H9 (cell line): ENCODE results near the gene UBN1. TPM values are rescaled to one million over a fixed set of nuclear protein-coding genes. Genes with fewer than 3 reads are reported as not detected.

Source experiments
- DNase-seq: peaks from one replicate; pipeline ENCODE4 v3.0.0-alpha.2; 2017
- H2AFZ ChIP-seq: one replicate; pipeline ENCODE4 v1.6.1; 2013; ENCODE audit warnings: mild to moderate bottlenecking, low read length, control low read depth, moderate library complexity
- H2AK5ac ChIP-seq: 2 replicates; pipeline ENCODE4 v1.6.1; 2013; ENCODE audit warnings: low read length, control low read depth, mixed read lengths; ENCODE audit not compliant: insufficient read length
- H2BK120ac ChIP-seq: one replicate; pipeline ENCODE4 v1.6.1; 2013; ENCODE audit warnings: low read depth, mild to moderate bottlenecking, low read length, control low read depth, inconsistent platforms; ENCODE audit not compliant: poor library complexity, severe bottlenecking
- H2BK12ac ChIP-seq: 2 replicates; pipeline ENCODE4 v1.6.1; 2013; ENCODE audit warnings: low read length, control low read depth, mixed read lengths, low read depth; ENCODE audit not compliant: insufficient read length
- H2BK15ac ChIP-seq: 2 replicates; pipeline ENCODE4 v1.6.1; 2013; ENCODE audit warnings: low read depth, low read length, control low read depth
- H2BK20ac ChIP-seq: one replicate; pipeline ENCODE4 v1.6.1; 2013; ENCODE audit warnings: low read depth, mild to moderate bottlenecking, low read length, control low read depth, inconsistent platforms; ENCODE audit not compliant: poor library complexity, severe bottlenecking
- H2BK5ac ChIP-seq: 2 replicates; pipeline ENCODE4 v1.6.1; 2013; ENCODE audit warnings: low read length, control low read depth, mixed read lengths; ENCODE audit not compliant: insufficient read length
- H3K14ac ChIP-seq: 2 replicates; pipeline ENCODE4 v1.6.1; 2013; ENCODE audit warnings: low read length, control low read depth; ENCODE audit not compliant: insufficient read depth
- H3K18ac ChIP-seq: 2 replicates; pipeline ENCODE4 v1.6.1; 2013; ENCODE audit warnings: low read depth, mild to moderate bottlenecking, mixed read lengths, low read length, control low read depth; ENCODE audit not compliant: insufficient read length
- H3K23ac ChIP-seq: 2 replicates; pipeline ENCODE4 v1.6.1; 2013; ENCODE audit warnings: low read length, control low read depth, mixed read lengths, low read depth; ENCODE audit not compliant: insufficient read length
- H3K23me2 ChIP-seq: 2 replicates; pipeline ENCODE4 v1.6.1; 2013; ENCODE audit warnings: low read depth, mild to moderate bottlenecking, mixed read lengths, low read length, control low read depth; ENCODE audit not compliant: insufficient read length, poor library complexity, severe bottlenecking
- H3K27ac ChIP-seq: 2 replicates; pipeline ENCODE4 v1.5.1; 2013; ENCODE audit warnings: low read length, control low read depth, mixed read lengths, low read depth; ENCODE audit not compliant: insufficient read length
- H3K27me3 ChIP-seq: 2 replicates; pipeline ENCODE4 v1.6.1; 2013; ENCODE audit warnings: low read length, control low read depth, inconsistent platforms; ENCODE audit not compliant: insufficient read depth
- H3K4ac ChIP-seq: 2 replicates; pipeline ENCODE4 v1.6.1; 2013; ENCODE audit warnings: low read depth, mild to moderate bottlenecking, control low read depth, inconsistent platforms, low read length, moderate library complexity
- H3K4me1 ChIP-seq: 2 replicates; pipeline ENCODE4 v1.6.1; 2013; ENCODE audit warnings: low read length, control low read depth, inconsistent platforms; ENCODE audit not compliant: insufficient read depth
- H3K4me2 ChIP-seq: 2 replicates; pipeline ENCODE4 v1.6.1; 2013; ENCODE audit warnings: low read length, control low read depth, mixed read lengths; ENCODE audit not compliant: insufficient read length, insufficient read depth
- H3K56ac ChIP-seq: 2 replicates; pipeline ENCODE4 v1.6.1; 2013; ENCODE audit warnings: low read depth, mild to moderate bottlenecking, mixed read lengths, low read length, control low read depth; ENCODE audit not compliant: insufficient read length
- H3K79me1 ChIP-seq: 2 replicates; pipeline ENCODE4 v1.6.1; 2013; ENCODE audit warnings: low read depth, mild to moderate bottlenecking, moderate library complexity, low read length, control low read depth, inconsistent platforms; ENCODE audit not compliant: insufficient read depth, poor library complexity, severe bottlenecking
- H3K79me2 ChIP-seq: 2 replicates; pipeline ENCODE4 v1.6.1; 2013; ENCODE audit warnings: low read length, control low read depth, inconsistent platforms; ENCODE audit not compliant: insufficient read depth
- H3K9ac ChIP-seq: 2 replicates; pipeline ENCODE4 v1.6.1; 2013; ENCODE audit warnings: low read length, control low read depth, mixed read lengths; ENCODE audit not compliant: insufficient read length; ENCODE audit errors: extremely low read depth
- H3K9me3 ChIP-seq: one replicate; pipeline ENCODE4 v1.6.1; 2013; ENCODE audit warnings: low read depth, low read length, inconsistent platforms; ENCODE audit not compliant: control insufficient read depth
- H3T11ph ChIP-seq: one replicate; pipeline ENCODE4 v1.6.1; 2013; ENCODE audit warnings: mild to moderate bottlenecking, low read length, control low read depth, inconsistent platforms
- H4K20me1 ChIP-seq: one replicate; pipeline ENCODE4 v1.6.1; 2013; ENCODE audit not compliant: control insufficient read depth, insufficient read length, insufficient read depth
- H4K5ac ChIP-seq: 2 replicates; pipeline ENCODE4 v1.6.1; 2013; ENCODE audit warnings: low read depth, mild to moderate bottlenecking, mixed read lengths, low read length, control low read depth; ENCODE audit not compliant: insufficient read length
- H4K8ac ChIP-seq: replicated peaks from 2 replicates; pipeline ENCODE4 v1.6.1; 2013; ENCODE audit warnings: low read length, control low read depth, mixed read lengths, low read depth; ENCODE audit not compliant: insufficient read length
- H4K91ac ChIP-seq: 2 replicates; pipeline ENCODE4 v1.6.1; 2013; ENCODE audit warnings: low read depth, mild to moderate bottlenecking, moderate library complexity, mixed read lengths, low read length, control low read depth; ENCODE audit not compliant: insufficient read length
- H3K27ac Mint-ChIP-seq, 3 experiments: 2 replicates in 2 of 3; 3 replicates in 1 of 3; pipeline ENCODE4 v1.8.0; 2020 to 2021; ENCODE audit warnings: mixed read lengths in 3 of 3, mild to moderate bottlenecking in 1 of 3, moderate library complexity in 1 of 3
- H3K27me3 Mint-ChIP-seq: 2 replicates; pipeline ENCODE4 v1.8.0; 2021; ENCODE audit warnings: low read depth, mild to moderate bottlenecking, moderate library complexity, mixed read lengths
- H3K36me3 Mint-ChIP-seq, 3 experiments: 2 replicates in 2 of 3; 3 replicates in 1 of 3; pipeline ENCODE4 v1.8.0; 2020 to 2021; ENCODE audit warnings: low read depth in 3 of 3, mixed read lengths in 3 of 3; ENCODE audit not compliant: insufficient read depth in 1 of 3
- H3K4me1 Mint-ChIP-seq, 2 experiments: 2 replicates each; pipeline ENCODE4 v1.8.0; 2020; ENCODE audit warnings: mixed read lengths in 2 of 2
- H3K4me3 Mint-ChIP-seq, 2 experiments: 2 replicates in 1 of 2; 3 replicates in 1 of 2; pipeline ENCODE4 v1.8.0; 2020 to 2021; ENCODE audit warnings: mild to moderate bottlenecking in 2 of 2, mixed read lengths in 2 of 2, moderate library complexity in 1 of 2
- H3K9me3 Mint-ChIP-seq, 2 experiments: 2 replicates in 1 of 2; 3 replicates in 1 of 2; pipeline ENCODE4 v1.8.0; 2020; ENCODE audit warnings: mild to moderate bottlenecking in 2 of 2, mixed read lengths in 2 of 2, moderate library complexity in 1 of 2
- CTCF ChIP-seq: fragments of 200-600 bp; sonication (generic); conservative IDR thresholded peaks from 3 replicates; pipeline ENCODE4 v1.8.0; 2021; ENCODE audit warnings: antibody characterized with exemption, mild to moderate bottlenecking
- WGBS: extraction: QIAGEN DNeasy Blood & Tissue Kit; methylation state at CpG from one replicate; pipeline ENCODE4 v1.1.7; 2013; ENCODE audit warnings: missing lambda C conversion rate, low lambda C conversion rate, mixed read lengths; ENCODE audit not compliant: insufficient read length; ENCODE audit errors: extremely low coverage; 5-methylcytosine and 5-hydroxymethylcytosine counted together
- total RNA-seq: library from RNA; stranded (reverse); gene quantifications from 2 replicates; pipeline ENCODE4 v1.2.1, GENCODE V29; 2021

The UBN1 gene
- total RNA-seq, 1 experiment from 2014 or later = 55.2 TPM

GRCh38 chr16:4831616-4832015 is 15.7 kb upstream of the UBN1 start:
- H3K79me2 ChIP-seq = peaks cover 3% of the 10 kb centered on the region; the same call in 1 of the 2 replicates
- H3K23ac ChIP-seq = no peak overlapping the region
- no peak for TF ChIP-seq CTCF

More at GRCh38 chr16:4831616-4832015, 15.7 kb upstream of the UBN1 start:
- Histone ChIP-seq H2BK5ac (no peak overlapping the region), H3K14ac (no peak overlapping the region), H2BK120ac (no peak overlapping the region), H2BK20ac (no peak overlapping the region), H3K56ac (no peak overlapping the region), H2AFZ (no peak overlapping the region), H3K9ac (no peak overlapping the region), H2BK12ac (no peak overlapping the region), H3K23me2 (no peaks in the 10 kb centered on the region), H2AK5ac (no peak overlapping the region), H3K27me3 (no peaks in the 10 kb centered on the region), H3T11ph (no peak overlapping the region), H3K27ac (no peak overlapping the region), H3K4me1 (no peaks in the 10 kb centered on the region), H3K4me2 (no peak overlapping the region), H3K4ac (no peak overlapping the region), H4K20me1 (no peaks in the 10 kb centered on the region), H4K91ac (no peak overlapping the region), H3K18ac (no peak overlapping the region), H4K5ac (no peak overlapping the region), H2BK15ac (no peak overlapping the region), H3K79me1 (no peaks in the 10 kb centered on the region), H3K9me3 (no peaks in the 10 kb centered on the region), H4K8ac (no peak overlapping the region)
- Mint-ChIP-seq H3K27ac (no peak overlapping the region), H3K36me3 (peaks cover 21 to 72% (median 57%) of the 10 kb centered on the region in 3 experiments; a peak in 6 of 7 replicates), H3K4me3 (no peak overlapping the region), H3K9me3 (no peaks in the 10 kb centered on the region), H3K4me1 (no peaks in the 10 kb centered on the region), H3K27me3 (no peaks in the 10 kb centered on the region)
- WGBS = no CpG with 5 or more reads among the region's 8 CpGs
- DNase-seq = no peak
